Chondrocyte (in vitro differentiated cells): ENCODE data around the gene VEGFB. TPM values are rescaled to one million over a fixed set of nuclear protein-coding genes. Genes with fewer than 3 reads are reported as not detected.

Source experiments
- DNase-seq: peaks from one replicate; pipeline ENCODE4 v3.0.0; 2021; ENCODE audit warnings: mixed read lengths, low spot score
- H3K27ac Mint-ChIP-seq: one replicate; pipeline ENCODE4 v1.8.0; 2021; ENCODE audit warnings: mild to moderate bottlenecking, moderate library complexity, mixed read lengths; ENCODE audit not compliant: unreplicated experiment
- H3K27me3 Mint-ChIP-seq: 2 replicates; pipeline ENCODE4 v1.8.0; 2021; ENCODE audit warnings: low read depth, mixed read lengths
- H3K36me3 Mint-ChIP-seq: 2 replicates; pipeline ENCODE4 v1.8.0; 2021; ENCODE audit warnings: low read depth, mixed read lengths
- H3K4me1 Mint-ChIP-seq: 2 replicates; pipeline ENCODE4 v1.8.0; 2021; ENCODE audit warnings: low read depth, mild to moderate bottlenecking, mixed read lengths
- H3K4me3 Mint-ChIP-seq: one replicate; pipeline ENCODE4 v1.8.0; 2021; ENCODE audit warnings: mild to moderate bottlenecking, moderate library complexity, mixed read lengths; ENCODE audit not compliant: unreplicated experiment
- H3K9me3 Mint-ChIP-seq: 2 replicates; pipeline ENCODE4 v1.8.0; 2021; ENCODE audit warnings: low read depth, mixed read lengths
- total RNA-seq: library from RNA; stranded (reverse); gene quantifications from 3 replicates; pipeline ENCODE4 v1.2.1, GENCODE V29; 2021
- TF ChIP-seq, protein P1 (sequence below): fragments of 200-600 bp; sonication (generic); IDR thresholded peaks from 2 replicates; pipeline ENCODE4 v1.5.0; 2021; ENCODE audit warnings: antibody characterized with exemption, mild to moderate bottlenecking, moderate library complexity

Gene VEGFB
- total RNA-seq, 1 donor from 2014 or later, result 165 TPM

DNA sequence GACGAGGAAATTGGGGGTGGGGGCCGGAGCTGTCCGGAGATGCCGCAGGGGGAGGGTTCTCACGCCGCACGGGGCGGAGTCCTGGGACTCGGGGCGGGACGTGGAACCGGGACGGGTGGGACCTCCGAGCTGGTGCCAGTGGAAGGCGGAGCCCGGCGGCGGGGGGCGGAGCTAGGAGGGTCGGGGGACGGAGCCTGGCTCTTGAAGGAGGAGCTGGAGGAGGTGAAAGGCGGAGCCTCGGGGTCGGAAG, 6.8 kb downstream of the VEGFB start:
- Mint-ChIP-seq H3K4me1 (peaks cover 37% of the 10 kb centered on the region), H3K9me3 (no peaks in the 10 kb centered on the region), H3K4me3 (peak overlapping the region; percentile 87), H3K27me3 (no peaks in the 10 kb centered on the region), H3K36me3 (peaks cover 12% of the 10 kb centered on the region), H3K27ac (peak overlapping the region; percentile 95)
- TF ChIP-seq, protein P1, sequence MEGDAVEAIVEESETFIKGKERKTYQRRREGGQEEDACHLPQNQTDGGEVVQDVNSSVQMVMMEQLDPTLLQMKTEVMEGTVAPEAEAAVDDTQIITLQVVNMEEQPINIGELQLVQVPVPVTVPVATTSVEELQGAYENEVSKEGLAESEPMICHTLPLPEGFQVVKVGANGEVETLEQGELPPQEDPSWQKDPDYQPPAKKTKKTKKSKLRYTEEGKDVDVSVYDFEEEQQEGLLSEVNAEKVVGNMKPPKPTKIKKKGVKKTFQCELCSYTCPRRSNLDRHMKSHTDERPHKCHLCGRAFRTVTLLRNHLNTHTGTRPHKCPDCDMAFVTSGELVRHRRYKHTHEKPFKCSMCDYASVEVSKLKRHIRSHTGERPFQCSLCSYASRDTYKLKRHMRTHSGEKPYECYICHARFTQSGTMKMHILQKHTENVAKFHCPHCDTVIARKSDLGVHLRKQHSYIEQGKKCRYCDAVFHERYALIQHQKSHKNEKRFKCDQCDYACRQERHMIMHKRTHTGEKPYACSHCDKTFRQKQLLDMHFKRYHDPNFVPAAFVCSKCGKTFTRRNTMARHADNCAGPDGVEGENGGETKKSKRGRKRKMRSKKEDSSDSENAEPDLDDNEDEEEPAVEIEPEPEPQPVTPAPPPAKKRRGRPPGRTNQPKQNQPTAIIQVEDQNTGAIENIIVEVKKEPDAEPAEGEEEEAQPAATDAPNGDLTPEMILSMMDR, result no peak
- DNase-seq, result no peak

DNA sequence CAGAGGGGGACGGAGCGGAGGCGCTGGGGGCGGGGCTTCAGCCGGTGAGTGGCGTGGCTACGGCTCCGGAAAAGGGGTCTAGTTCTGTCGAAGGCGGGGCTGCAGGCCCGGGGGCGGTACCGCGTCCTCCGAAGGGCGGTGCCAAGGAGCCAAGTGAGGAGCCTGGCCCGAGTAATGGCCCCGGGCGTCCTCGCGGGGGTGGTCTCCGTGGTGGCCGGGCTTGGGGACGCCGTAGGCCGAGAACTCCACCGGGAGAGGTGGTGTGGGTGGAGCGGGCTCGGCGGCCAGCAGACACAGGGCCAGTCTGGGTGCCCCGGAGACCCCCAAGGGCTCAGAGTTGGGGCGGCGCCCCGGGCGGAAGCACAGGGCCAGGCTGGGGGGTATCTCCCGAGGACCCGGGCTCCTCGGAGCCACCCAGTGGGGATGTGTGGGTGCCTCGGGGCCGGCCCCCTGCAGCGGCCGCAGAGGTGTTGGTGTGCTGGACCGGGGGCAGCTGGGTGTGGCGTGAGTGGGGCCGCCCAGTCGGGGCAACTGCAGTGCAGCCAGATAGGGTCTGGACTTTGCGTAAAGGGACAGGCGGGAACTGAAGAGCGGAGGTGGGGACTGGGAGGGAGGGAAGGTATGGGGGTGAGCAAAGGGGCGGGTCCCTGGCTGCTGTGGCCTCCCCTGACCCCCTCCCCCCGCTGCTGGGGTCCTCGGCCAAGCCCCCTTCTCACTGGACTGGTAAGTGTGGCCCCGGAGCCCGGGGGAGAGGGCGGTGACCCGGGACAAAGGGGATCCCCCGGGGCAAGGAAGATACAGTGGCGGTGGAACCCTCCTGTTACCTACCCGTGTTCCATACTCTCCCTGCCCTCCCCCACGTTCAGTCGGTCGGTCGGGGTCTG, 7.3 kb downstream of the VEGFB start:
- peak overlapping the region; percentile 87 for H3K4me3 Mint-ChIP-seq
- TF ChIP-seq, protein P1, result no peak
- H3K27ac Mint-ChIP-seq, result peak overlapping the region; percentile 95
- no peaks in the 10 kb centered on the region for H3K9me3 Mint-ChIP-seq
- DNase-seq, result peak; percentile 100
- peaks cover 12% of the 10 kb centered on the region for H3K36me3 Mint-ChIP-seq
- peaks cover 37% of the 10 kb centered on the region for H3K4me1 Mint-ChIP-seq
- no peaks in the 10 kb centered on the region for H3K27me3 Mint-ChIP-seq

DNA sequence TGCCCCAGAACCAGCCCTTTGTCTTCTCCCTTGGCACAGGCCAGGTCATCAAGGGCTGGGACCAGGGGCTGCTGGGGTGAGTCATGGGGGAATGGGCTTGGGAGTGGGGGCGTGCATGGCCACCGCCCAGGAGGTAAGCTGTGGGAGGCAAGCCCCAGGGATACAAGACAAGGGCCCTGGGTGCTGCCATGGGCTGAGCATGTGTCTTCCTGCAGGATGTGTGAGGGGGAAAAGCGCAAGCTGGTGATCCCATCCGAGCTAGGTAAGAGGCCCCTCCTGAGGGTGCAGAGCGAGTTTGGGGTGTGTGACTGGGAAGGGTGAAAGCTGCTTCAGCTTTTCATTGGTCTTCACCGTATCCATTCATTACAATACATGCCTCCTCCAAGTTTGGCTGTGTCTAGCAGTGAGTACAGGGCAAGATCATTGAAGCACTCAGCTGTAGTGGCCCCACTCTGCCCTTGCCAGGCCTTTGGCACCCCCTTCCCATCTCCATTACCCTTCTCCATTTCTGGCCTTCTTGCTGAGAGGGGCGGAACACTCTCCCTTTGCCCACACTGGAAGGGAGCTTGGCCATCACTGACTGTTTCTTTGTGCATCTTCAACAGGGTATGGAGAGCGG, 9.0 kb downstream of the VEGFB start:
- no peaks in the 10 kb centered on the region for H3K9me3 Mint-ChIP-seq
- no peaks in the 10 kb centered on the region for H3K27me3 Mint-ChIP-seq
- H3K4me1 Mint-ChIP-seq, result peaks cover 44% of the 10 kb centered on the region
- TF ChIP-seq, protein P1, result no peak
- H3K4me3 Mint-ChIP-seq, result peak overlapping the region; percentile 39
- H3K27ac Mint-ChIP-seq, result peak overlapping the region; percentile 66
- DNase-seq, result no peak
- peaks cover 5% of the 10 kb centered on the region for H3K36me3 Mint-ChIP-seq

DNA sequence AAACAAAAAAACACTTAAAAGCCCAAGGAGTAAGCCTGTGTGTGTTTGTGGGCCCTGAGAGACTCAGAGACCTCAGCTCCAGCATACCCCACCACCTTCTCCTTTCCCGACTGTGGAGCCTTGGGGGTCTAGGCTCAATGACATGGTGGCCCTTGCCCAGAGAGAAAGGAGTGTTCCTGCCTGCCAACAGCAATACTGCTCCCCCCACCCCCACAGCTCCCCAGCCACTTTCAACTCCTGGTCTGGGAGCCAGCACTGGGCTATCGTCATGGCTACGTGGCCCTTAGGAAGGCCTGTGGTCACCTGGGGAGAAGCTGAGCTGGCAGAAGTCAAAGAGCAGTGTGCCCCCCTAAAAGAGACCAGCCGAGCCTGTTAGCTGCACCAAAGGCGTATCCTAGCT, 9.7 kb downstream of the VEGFB start:
- no peak for DNase-seq
- Mint-ChIP-seq H3K36me3 (peaks cover 4% of the 10 kb centered on the region), H3K4me1 (peaks cover 44% of the 10 kb centered on the region), H3K4me3 (peak overlapping the region; percentile 89), H3K9me3 (no peaks in the 10 kb centered on the region), H3K27ac (peak overlapping the region; percentile 66), H3K27me3 (no peaks in the 10 kb centered on the region)
- TF ChIP-seq, protein P1, result no peak

DNA sequence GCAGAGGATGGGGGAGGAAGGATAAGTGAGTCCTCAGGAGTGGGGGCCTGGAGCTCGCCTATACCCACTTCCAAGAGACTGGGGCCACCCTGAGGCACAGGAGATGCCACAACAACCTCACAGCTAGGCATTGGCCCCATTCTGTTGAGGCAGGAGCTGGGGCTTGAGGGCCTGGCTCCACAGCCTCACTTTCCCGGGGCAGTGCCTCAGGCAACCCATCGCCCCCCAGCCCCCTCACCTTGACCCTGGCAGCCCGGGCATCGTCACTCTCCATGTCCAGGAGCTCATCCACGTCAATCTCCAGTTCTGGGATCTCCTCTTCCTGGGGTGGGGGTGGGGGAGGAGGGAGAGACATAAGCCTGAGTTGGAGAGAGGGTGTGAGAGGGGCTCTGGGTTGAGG, 10.6 kb downstream of the VEGFB start:
- DNase-seq, result no peak
- H3K9me3 Mint-ChIP-seq, result no peaks in the 10 kb centered on the region
- H3K4me1 Mint-ChIP-seq, result peaks cover 41% of the 10 kb centered on the region
- peaks cover 4% of the 10 kb centered on the region for H3K36me3 Mint-ChIP-seq
- H3K4me3 Mint-ChIP-seq, result peak overlapping the region; percentile 89
- TF ChIP-seq, protein P1, result no peak
- H3K27ac Mint-ChIP-seq, result peak overlapping the region; percentile 97
- no peaks in the 10 kb centered on the region for H3K27me3 Mint-ChIP-seq
